Body of pancreas (tissue), 4 donors: Measurements from ENCODE around the gene KDELR3. TPM values are rescaled to one million over a fixed set of nuclear protein-coding genes. Genes with fewer than 3 reads are reported as not detected.

Experiments
- ATAC-seq: fragments of 150-250 bp; one replicate; pipeline ENCODE4 v1.9.1; 2016
- DNase-seq, 4 donors: peaks; one replicate each; pipeline ENCODE4 v3.0.0-alpha.2; 2019
- H3K27ac ChIP-seq, 4 donors: fragments of 200-600 bp; sonication (generic); 1 replicate in 3 of 4; 2 replicates in 1 of 4; pipeline versions ENCODE4 v1.5.1 to v1.6.1; 2016 to 2019; ENCODE audit warnings: mild to moderate bottlenecking in 1 of 4, mixed read lengths in 1 of 4, moderate library complexity in 1 of 4
- H3K27me3 ChIP-seq, 2 donors: fragments of 200-600 bp; sonication (generic); one replicate each; pipeline ENCODE4 v1.6.0; 2016; ENCODE audit warnings: mild to moderate bottlenecking in 1 of 2
- H3K36me3 ChIP-seq, 2 donors: fragments of 200-600 bp; sonication (generic); replicated peaks in 1 of 2; 2 replicates each; pipeline ENCODE4 v1.5.1; 2016; ENCODE audit warnings: low read depth in 2 of 2; ENCODE audit not compliant: insufficient read depth in 1 of 2
- H3K4me1 ChIP-seq: fragments of 200-600 bp; sonication (generic); one replicate; pipeline ENCODE4 v1.6.0; 2016
- H3K4me3 ChIP-seq, 2 donors: fragments of 200-600 bp; sonication (generic); 1 replicate in 1 of 2; 2 replicates in 1 of 2; pipeline ENCODE4 v1.5.1; 2016 to 2019
- H3K9me3 ChIP-seq, 3 donors: fragments of 200-600 bp; sonication (generic); 1 replicate in 2 of 3; 2 replicates in 1 of 3; pipeline ENCODE4 v1.5.1; 2016
- POLR2A ChIP-seq, 3 donors: fragments of 450-650 bp; IDR thresholded peaks; one replicate each; pipeline ENCODE4 v1.6.1; 2016; ENCODE audit warnings: antibody characterized with exemption in 3 of 3, mild to moderate bottlenecking in 2 of 3
- WGBS, 2 donors: methylation state at CpG; one replicate each; pipeline ENCODE4 v1.1.5; 2017; 5-methylcytosine and 5-hydroxymethylcytosine counted together
- intact Hi-C: fragments of 100-400 bp; cut with DNase I; formaldehyde crosslinking; loops from one replicate; pipeline ENCODE4 v1.15.1; 2023
- total RNA-seq, 2 donors: library from RNA; depleted of rRNA; stranded (reverse); fragments of >200 nt; gene quantifications; one replicate each; pipeline ENCODE4 v1.1.0, GENCODE V29; 2016
- TF ChIP-seq, protein P1 (sequence below), 7 experiments: fragments of 450-650 bp in 4 of 7; fragments of 200-600 bp in 3 of 7; sonication (generic) in 3 of 7; IDR thresholded peaks; one replicate each; pipeline ENCODE4 v1.5.1; 2016 to 2019; ENCODE audit warnings: antibody characterized with exemption in 7 of 7

Gene KDELR3
- total RNA-seq, 2 donors from 2014 or later = 5.6 to 16.3 TPM

DNA sequence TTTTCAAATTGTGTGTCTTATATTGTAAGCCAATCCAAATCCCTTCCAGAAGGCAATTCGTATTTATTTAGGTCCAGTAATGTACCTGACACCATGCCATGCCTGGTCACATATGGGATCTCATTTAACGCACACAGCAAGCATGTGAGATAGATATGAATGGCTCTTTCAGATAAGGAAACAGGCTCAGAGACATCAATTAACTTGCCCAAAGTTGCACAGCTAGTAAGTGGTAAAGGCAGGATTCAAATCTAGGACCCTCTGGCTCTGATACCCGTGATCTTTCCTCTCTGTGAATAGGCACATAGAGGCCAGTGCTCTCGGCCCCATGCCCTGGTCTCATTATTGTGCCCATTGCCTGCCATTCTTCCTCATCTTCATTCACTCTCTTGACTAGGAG lies 47.2 kb upstream of the KDELR3 start:
- TF ChIP-seq, protein P1, sequence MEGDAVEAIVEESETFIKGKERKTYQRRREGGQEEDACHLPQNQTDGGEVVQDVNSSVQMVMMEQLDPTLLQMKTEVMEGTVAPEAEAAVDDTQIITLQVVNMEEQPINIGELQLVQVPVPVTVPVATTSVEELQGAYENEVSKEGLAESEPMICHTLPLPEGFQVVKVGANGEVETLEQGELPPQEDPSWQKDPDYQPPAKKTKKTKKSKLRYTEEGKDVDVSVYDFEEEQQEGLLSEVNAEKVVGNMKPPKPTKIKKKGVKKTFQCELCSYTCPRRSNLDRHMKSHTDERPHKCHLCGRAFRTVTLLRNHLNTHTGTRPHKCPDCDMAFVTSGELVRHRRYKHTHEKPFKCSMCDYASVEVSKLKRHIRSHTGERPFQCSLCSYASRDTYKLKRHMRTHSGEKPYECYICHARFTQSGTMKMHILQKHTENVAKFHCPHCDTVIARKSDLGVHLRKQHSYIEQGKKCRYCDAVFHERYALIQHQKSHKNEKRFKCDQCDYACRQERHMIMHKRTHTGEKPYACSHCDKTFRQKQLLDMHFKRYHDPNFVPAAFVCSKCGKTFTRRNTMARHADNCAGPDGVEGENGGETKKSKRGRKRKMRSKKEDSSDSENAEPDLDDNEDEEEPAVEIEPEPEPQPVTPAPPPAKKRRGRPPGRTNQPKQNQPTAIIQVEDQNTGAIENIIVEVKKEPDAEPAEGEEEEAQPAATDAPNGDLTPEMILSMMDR (IDR thresholded peaks at IDR 0.05) = no peak
- TF ChIP-seq POLR2A (IDR thresholded peaks at IDR 0.05) = no peak
- Histone ChIP-seq H3K27me3 (no peaks in the 10 kb centered on the region), H3K4me1 (no peaks in the 10 kb centered on the region), H3K27ac (no peak overlapping the region), H3K9me3 (no peaks in the 10 kb centered on the region), H3K4me3 (no peak overlapping the region), H3K36me3 (no peaks in the 10 kb centered on the region)
- 73 to 92% methylated on average over 4 of the region's 4 CpGs for WGBS, 2 donors
- DNase-seq (no peak), ATAC-seq (no peak)
- intact Hi-C loops = no loop called here

DNA sequence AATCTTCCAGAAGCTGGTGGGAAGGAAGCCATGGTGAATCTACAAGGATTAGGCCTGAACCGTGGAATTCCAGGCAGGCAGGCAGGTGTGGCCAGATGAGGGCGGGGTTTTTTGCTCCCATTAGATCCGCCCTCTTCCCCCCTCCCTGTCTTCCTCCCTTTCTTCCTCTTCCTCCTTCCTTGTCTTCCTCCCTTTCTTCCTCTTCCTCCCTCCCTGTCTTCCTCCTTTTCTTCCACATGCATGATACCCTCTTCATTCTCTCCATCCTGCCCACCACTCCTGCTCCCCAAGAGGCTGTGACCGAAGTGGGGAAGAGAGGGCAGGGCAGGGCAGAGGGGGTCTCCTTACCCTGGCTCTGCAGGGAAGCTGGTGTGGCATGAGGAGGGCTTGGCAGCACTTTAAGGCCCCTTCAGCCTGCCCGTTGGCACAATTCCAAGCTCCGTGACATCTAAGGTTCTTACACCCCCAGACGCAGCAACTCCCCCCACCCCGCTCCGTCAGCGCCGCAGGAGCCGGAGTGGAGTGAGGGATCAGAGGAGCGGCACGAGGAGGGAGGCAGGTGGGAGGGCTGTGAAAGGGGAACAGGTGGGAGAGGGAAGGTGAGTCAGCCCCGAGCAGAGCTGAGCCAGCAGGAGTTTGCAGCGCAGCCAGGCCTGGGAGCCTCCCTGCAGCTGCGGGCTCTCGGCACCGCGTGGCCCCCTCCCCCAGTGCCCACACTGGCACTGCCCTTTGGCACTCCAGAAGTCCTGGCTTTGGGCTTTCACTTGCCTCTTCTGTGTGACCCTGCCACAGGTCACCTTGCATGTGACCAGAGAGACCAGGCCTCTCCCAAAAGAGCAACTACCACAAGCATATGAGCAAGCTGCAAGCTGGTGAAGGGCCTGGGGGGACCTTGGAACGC lies 45.0 kb upstream of the KDELR3 start:
- TF ChIP-seq, protein P1 (IDR thresholded peaks at IDR 0.05) = no peak
- TF ChIP-seq POLR2A (IDR thresholded peaks at IDR 0.05) = no peak
- H3K4me1 ChIP-seq = no peaks in the 10 kb centered on the region
- intact Hi-C loops = no loop called here
- ATAC-seq (no peak), DNase-seq (no peak)
- H3K27me3 ChIP-seq = no peaks in the 10 kb centered on the region
- H3K4me3 ChIP-seq = no peak overlapping the region
- no peaks in the 10 kb centered on the region for H3K36me3 ChIP-seq
- H3K27ac ChIP-seq = peak overlapping the region in 1 of 4 donors; percentile 60
- WGBS, 2 donors = 75 to 82% methylated on average over 16 to 21 of the region's 21 CpGs
- no peaks in the 10 kb centered on the region for H3K9me3 ChIP-seq

DNA sequence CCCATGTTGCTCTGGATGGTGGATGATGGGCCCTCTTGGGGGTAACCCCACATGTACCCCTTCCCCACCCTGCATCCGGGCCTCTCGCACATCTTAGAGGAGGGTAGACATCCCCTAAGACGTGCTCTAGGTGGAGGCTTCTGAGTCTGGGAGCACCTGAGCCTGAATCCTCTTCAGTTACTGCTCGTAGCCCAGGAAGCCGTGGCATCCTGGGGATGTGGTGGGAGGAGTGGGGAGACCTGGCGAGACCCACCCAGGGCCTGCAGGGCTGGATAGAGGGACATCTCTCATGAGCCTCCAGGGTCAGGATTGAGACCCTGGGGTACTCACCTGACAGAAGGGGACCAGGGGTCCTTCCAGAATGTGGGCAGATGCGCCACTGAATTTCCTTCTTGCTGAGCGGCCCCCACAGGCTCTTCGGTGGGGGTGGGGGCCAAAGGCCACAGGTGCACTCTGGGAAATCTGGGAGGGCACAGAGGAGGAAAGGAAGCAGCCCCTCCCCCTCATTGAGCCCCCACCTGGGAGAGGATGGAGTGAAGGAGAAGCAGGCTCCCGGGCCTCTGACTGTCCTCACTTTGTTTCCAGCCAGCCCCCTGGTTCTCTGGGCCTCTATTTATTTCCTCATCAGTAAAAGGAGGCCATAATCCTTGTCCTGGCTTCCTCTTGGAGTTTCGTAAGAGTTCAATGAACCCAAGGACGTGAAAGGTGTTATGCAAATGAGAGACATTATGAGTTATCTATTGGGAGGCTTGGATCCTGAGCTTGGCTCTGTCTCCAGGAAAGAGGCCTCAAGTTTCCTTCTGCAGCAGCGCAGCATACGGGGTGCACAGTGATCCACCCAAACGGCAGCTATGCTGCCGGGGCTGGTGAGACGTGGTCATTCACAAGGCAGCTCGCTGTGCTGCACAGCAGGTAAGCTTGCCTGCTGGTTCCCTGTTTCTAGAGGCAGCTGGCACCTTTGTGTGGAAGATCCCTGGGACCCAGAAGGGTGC lies 44.1 kb upstream of the KDELR3 start:
- intact Hi-C loops = no loop called here
- peak in 1 of 4 donors; percentile 36 for DNase-seq
- TF ChIP-seq, protein P1 (IDR thresholded peaks at IDR 0.05) = no peak
- TF ChIP-seq POLR2A (IDR thresholded peaks at IDR 0.05) = peak in 1 of 3 donors; percentile 18
- no peak overlapping the region for H3K4me3 ChIP-seq
- peak; percentile 57 for ATAC-seq
- H3K9me3 ChIP-seq = no peaks in the 10 kb centered on the region
- no peaks in the 10 kb centered on the region for H3K4me1 ChIP-seq
- WGBS, 2 donors = 74 to 78% methylated on average over 7 to 18 of the region's 18 CpGs
- H3K36me3 ChIP-seq = no peaks in the 10 kb centered on the region
- no peaks in the 10 kb centered on the region for H3K27me3 ChIP-seq
- H3K27ac ChIP-seq = peak overlapping the region in 2 of 4 donors; percentile 44 to 60

DNA sequence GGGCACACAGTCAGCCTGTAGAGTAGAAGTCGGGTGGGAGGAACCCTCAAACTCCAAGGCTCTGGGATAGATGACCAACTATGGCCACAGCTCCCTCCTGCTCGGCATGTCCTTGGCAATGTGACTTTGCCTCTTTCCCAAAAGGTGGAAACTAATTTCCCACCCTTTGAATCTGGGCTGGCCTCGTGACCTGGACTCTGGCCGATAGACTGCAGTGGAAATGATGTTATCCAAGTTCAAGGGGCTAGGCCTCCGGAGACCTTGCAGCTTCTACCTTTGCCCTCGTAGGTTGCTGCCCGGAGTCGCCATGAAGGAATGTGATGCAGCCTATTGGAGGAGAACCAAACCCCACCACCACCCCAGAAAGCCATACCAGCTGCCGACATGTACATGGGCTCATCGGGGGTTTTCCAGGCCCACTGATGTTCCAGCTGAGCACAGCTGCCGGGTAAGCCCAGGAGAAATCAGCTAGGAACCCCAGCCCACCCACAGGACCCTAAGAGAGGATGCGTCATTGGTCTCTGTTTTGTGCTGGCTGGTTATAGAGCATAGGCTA lies 43.3 kb upstream of the KDELR3 start:
- Histone ChIP-seq H3K4me3 (no peak overlapping the region), H3K36me3 (no peaks in the 10 kb centered on the region), H3K27ac (peak overlapping the region in 1 of 4 donors; percentile 60), H3K9me3 (no peaks in the 10 kb centered on the region), H3K27me3 (no peaks in the 10 kb centered on the region), H3K4me1 (no peaks in the 10 kb centered on the region)
- intact Hi-C loops = no loop called here
- TF ChIP-seq POLR2A (IDR thresholded peaks at IDR 0.05) = no peak
- TF ChIP-seq, protein P1 (IDR thresholded peaks at IDR 0.05) = no peak
- ATAC-seq (no peak), DNase-seq (no peak)
- WGBS, 2 donors = 87 to 89% methylated on average over 10 to 12 of the region's 12 CpGs
